Measurements from ENCODE around the gene XIRP1.

XIRP1 gene

GRCh38 chr3:39203860-39204259, 11.5 kb upstream of the XIRP1 start:
- DNase-seq (ENCODE audit: low spot score) = no peak
- in situ Hi-C loops (cut with MboI; ENCODE audit: low sequenced_read_pairs, unreplicated experiment) = loop anchor here (10.0 kb wide), 1 partner anchor 181 kb away; the partner anchor contains the start of gene SLC25A38
- TF ChIP-seq, protein P1, sequence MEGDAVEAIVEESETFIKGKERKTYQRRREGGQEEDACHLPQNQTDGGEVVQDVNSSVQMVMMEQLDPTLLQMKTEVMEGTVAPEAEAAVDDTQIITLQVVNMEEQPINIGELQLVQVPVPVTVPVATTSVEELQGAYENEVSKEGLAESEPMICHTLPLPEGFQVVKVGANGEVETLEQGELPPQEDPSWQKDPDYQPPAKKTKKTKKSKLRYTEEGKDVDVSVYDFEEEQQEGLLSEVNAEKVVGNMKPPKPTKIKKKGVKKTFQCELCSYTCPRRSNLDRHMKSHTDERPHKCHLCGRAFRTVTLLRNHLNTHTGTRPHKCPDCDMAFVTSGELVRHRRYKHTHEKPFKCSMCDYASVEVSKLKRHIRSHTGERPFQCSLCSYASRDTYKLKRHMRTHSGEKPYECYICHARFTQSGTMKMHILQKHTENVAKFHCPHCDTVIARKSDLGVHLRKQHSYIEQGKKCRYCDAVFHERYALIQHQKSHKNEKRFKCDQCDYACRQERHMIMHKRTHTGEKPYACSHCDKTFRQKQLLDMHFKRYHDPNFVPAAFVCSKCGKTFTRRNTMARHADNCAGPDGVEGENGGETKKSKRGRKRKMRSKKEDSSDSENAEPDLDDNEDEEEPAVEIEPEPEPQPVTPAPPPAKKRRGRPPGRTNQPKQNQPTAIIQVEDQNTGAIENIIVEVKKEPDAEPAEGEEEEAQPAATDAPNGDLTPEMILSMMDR (IDR thresholded peaks at IDR 0.05; ENCODE audit: borderline replicate concordance, control extremely low read depth, extremely low read depth, insufficient read depth, missing control alignments) = no peak

DNA sequence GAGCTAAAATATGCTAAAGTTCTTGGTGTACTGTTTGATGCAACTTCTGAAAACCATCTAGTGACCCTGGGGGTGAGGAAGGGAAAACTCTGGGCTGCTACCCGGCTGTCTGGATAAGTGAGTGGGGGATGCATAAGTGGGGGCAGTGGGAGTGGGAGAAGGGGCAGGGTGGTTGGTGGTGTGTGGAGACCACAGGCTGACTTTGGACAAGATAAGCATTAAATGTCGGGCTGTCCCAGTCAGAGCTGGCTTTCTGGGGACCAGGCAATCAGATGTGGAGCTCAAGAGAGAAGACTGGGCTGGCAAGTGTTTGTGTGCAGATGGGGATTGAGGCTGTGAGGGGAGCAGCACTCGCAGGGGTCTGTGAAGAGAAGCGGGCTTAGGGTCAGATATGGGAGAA, 11.0 kb upstream of the XIRP1 start:
- TF ChIP-seq, protein P1 (IDR thresholded peaks at IDR 0.05; ENCODE audit: borderline replicate concordance, control extremely low read depth, extremely low read depth, insufficient read depth, missing control alignments) = no peak
- in situ Hi-C loops (cut with MboI; ENCODE audit: low sequenced_read_pairs, unreplicated experiment) = loop anchor here (10.0 kb wide), 1 partner anchor 181 kb away; the partner anchor contains the start of gene SLC25A38
- no peak for DNase-seq (ENCODE audit: low spot score)

- no peak for DNase-seq (ENCODE audit: low spot score)
- TF ChIP-seq, protein P1 (IDR thresholded peaks at IDR 0.05; ENCODE audit: borderline replicate concordance, control extremely low read depth, extremely low read depth, insufficient read depth, missing control alignments) = no peak
- in situ Hi-C loops (cut with MboI; ENCODE audit: low sequenced_read_pairs, unreplicated experiment) = loop anchor here (10.0 kb wide), 1 partner anchor 183 kb away; the partner anchor contains the start of gene SLC25A38
These were observed 9.7 kb upstream of the XIRP1 start for GRCh38 chr3:39202094-39202493.

- DNase-seq (ENCODE audit: low spot score) = no peak
- TF ChIP-seq, protein P1 (IDR thresholded peaks at IDR 0.05; ENCODE audit: borderline replicate concordance, control extremely low read depth, extremely low read depth, insufficient read depth, missing control alignments) = no peak
- in situ Hi-C loops (cut with MboI; ENCODE audit: low sequenced_read_pairs, unreplicated experiment) = no loop called here
These were observed 4.4 kb upstream of the XIRP1 start for GRCh38 chr3:39196671-39197356.

GRCh38 chr3:39196034-39196433, 3.6 kb upstream of the XIRP1 start:
- no peak for DNase-seq (ENCODE audit: low spot score)
- in situ Hi-C loops (cut with MboI; ENCODE audit: low sequenced_read_pairs, unreplicated experiment) = no loop called here
- TF ChIP-seq, protein P1 (IDR thresholded peaks at IDR 0.05; ENCODE audit: borderline replicate concordance, control extremely low read depth, extremely low read depth, insufficient read depth, missing control alignments) = no peak

DNA sequence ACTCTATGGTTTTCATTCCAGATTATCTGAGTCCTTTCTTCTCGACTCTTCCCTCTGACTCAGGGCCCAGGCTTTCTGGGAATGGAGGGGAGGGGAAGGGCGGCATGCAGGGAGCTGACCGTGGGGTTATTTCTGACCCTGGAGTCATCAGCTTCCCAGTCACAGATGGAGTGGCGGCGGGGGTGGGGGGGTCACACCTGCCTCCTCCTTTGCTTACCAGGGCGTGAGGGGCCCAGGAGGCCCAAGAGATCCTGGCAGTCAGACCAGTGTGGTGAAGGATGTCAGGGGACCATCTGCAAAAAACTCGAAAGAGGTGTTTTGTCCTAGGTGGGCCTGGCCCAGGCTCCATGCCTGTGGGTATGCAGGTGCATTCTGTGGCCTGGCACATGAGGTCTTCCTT, 996 bp upstream of the XIRP1 start:
- no peak for DNase-seq (ENCODE audit: low spot score)
- TF ChIP-seq, protein P1 (IDR thresholded peaks at IDR 0.05; ENCODE audit: borderline replicate concordance, control extremely low read depth, extremely low read depth, insufficient read depth, missing control alignments) = no peak
- in situ Hi-C loops (cut with MboI; ENCODE audit: low sequenced_read_pairs, unreplicated experiment) = no loop called here
